GM18498 (cell line): ENCODE measurements around the gene XYLT1.

ENCODE experiments used
- ATAC-seq: cut with Tn5 transposase; IDR thresholded peaks from one replicate; pipeline ENCODE4 v1.9.1; 2021; ENCODE audit warnings: mild to moderate bottlenecking, moderate library complexity; ENCODE audit not compliant: unreplicated experiment

XYLT1 gene

DNA sequence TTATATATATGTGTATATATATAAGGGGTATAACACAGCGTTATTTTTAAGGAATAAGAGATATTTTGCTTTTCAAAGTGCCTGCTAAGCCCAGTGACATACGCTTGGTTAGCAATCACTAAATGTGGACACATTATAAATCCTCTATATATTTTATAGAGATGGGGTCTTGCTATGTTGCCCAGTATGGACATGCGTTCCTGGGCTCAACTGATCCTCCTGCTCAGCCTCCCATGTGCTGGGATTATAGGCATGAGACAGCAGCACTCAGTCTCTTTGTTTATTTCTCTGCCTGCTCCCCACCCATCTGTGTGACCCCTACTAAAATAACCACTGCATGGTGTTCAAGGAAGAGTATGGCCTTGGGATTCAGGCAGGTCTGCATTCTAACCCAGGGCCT is 63.4 kb downstream of the XYLT1 start:
- no peak for ATAC-seq

DNA sequence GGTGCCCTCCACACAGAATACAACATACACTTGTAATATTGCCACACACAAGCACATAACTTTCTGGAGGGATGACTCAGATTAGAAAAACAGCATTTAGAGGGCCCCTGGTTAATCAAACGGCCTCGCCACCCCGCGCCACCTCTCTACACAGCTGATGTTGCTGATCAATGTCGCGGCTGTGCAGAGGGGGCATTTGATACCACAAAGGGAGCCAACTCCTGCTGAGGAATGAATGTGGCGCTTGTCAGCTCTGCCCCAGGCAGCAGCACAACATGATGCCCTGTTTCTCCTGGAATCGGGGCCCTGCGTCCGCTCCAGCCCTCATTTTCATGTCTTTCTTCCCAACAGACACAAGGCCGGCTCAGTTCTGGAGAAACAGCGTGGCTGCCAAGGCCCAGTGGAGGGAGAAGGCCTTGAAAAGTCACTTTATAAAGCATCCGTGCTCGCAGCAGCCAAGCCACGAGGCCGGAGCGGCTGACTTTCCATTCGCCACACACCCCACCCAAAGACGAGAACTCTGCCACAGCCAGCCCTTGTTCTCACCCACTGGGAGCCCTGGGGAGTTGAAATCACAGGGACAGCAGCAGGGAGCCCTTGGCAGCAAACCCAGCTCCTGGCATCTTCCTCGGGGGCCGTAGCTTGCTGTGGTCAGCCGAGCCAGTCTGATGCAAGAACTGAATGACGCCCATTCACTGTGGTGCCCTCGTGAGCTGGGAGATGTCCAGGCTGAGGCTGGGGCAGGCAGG is 65.6 kb downstream of the XYLT1 start:
- no peak for ATAC-seq

DNA sequence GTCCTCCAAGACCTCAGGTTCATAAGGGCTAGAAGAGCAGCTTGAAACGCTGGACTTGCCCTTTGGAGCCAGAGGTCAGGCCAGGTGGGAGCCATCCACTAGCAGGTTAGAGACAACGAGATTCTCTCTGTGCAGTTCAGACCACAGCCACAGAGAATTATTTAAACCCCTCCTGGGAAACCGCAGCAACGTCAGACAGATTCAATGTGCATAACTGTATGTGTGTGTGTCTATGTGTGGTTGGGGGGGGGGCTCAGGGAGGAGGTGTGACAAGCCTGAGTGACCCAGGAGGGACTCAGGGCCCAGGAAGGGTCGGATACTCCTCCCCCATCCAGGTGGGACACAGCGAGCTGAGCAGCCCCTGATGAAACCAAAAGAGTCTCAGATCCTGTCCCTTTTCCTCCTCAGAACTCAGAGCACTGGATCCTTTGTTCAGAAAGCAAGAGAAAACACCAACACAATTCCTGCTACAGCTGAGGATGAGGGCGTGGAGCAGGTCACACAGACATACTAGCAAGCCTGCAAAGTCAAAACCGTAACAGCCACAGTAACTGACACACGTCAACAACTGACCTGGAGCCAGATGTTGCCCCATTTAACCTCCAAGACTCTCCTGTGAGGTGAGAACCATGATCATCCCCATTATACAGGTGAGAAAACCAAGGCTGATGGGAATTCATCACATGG is 66.8 kb downstream of the XYLT1 start:
- no peak for ATAC-seq

DNA sequence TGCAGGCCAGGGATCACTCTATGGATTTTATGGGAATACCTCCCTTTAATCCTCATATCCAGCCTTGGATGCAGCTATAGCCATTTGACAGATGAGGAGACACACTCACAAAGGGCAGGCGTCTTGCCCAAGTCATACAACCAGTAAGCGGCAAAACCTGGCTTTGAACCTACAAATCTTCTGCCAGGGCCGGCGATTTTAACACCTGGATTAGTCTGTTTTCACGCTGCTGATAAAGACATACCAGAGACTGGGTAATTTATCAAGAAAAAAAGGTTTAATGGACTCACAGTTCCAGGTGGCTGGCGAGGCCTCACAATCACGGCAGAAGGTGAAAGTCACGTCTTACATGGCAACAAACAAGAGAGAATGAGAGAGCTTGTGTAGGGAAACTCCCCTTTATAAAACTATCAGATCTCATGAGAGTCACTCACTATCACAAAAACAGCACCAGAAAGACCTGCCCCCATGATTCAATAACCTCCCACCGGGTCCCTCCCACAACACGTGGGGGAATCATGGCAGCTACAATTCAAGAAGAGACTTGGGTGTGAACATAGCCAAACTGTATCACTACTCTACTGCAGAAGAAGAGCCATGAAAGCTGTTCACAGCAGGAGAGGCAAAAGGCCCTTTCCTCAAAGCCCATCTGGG is 67.5 kb downstream of the XYLT1 start:
- no peak for ATAC-seq

DNA sequence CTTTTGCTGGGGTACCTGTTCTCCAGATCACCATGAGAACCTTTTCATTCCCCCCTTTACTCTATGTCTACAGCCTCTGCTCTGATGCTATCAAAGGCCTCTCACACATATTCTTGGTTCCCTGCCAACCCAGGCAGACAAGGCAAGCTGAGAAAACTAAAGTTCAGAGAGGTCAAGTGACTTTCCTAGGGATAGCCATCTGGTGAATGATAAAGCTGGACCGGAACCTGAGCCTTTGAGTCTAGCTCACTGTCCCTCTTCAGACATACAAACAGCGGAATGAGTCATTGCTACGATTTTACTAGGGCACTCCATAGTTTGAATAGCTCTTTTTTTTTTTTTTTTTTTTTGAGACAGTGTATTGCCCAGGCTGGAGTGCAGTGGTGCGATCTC is 73.3 kb downstream of the XYLT1 start:
- no peak for ATAC-seq

DNA sequence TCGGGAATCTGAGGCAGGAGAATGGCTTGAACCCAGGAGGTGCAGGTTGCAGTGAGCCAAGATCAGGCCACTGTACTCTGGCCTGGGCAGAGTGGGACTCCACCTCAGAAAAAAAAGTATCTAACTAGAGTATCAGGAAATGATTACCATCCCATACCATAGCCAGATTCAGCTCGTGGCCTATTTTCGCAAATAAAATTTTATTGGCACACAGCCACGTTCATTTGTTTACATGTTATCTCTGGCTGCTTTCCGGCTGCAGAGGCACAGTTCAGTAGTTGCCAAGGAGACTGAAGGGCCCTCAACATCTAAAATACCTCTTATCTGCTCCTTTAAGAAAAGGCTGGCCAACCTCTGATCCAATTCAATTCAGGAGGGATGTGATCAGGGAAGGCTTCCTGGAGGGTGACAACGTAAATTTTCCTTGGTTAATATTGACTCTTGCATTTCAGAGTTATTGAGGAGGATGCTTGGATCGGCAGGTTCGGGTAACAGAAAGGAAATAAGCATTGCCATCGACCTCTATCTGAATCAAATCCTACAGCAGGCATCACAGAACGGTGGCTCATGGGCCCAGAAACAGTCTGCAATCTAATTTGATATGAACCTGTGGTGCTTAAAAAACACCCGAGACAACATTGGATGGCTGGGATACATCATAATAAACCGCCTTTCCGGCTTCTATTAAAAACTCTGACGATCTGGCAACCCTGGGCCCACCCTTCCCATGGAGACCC is 73.8 kb downstream of the XYLT1 start:
- no peak for ATAC-seq

DNA sequence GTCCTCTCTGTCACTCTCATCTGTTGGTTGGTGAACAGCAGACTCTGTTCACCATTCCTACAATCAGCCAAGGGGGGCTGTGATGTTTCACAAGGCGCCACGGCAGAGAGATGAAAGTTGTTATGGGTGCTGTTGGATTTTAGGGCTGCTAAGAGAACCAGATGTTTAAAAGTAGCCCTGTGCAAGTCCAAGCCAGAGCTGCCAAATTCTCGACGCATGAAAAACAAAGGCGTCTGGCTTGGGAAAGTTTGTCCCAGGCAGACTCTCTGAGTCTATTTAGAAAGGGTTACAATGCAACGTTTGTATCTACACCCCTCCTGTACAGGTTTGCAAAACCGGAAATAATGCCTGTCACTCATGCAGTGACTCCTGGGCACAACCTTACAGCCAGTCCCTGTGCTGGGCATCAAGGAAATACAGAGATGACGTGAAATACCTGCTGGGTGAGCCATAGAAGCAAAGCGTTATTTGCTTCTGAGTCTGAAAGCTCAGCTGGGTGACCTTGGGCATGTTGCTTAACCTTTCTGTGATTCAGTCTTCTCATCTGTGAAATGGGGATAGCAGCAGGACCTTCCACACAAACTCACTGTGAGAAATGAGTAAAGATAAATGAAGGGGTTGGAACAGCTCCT is 74.8 kb downstream of the XYLT1 start:
- ATAC-seq: no peak

DNA sequence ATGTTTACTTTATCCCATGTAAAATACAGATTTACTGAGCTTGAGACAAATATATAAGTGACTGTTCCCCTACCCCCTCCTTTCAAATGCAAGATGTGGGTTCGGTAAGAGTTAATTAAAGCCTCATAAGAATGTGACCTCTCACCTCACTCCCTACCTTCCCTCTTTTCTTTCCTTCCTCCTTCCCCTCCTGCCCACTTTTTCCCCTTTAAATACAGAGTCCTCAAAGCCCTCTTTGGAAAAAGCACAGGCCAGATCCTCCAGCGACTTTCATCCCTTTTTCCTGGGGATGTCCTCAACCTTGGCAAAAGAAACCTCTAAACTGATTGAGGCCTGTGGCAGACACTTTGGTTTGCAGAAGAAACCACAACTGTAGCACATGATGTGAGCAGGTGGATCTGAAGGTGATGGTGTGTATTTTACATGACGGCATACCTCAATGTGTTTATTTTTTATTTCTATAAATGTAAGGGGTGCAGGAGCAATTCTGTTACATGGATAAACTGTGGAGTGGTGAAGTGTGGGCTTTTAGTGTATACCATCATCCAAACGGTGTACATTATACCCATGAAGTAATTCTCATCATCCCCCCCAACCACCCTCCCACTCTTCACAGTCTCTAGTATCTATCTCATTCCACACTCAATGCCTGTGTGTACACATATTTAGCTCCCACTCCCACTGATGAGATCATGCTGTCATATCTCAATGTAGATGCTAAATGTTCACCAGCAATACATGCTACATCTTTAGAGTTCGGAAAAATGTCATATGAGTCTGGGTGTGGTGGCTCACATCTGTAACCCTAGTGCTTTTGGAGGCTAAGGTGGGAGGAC is 77.7 kb downstream of the XYLT1 start:
- ATAC-seq: no peak

DNA sequence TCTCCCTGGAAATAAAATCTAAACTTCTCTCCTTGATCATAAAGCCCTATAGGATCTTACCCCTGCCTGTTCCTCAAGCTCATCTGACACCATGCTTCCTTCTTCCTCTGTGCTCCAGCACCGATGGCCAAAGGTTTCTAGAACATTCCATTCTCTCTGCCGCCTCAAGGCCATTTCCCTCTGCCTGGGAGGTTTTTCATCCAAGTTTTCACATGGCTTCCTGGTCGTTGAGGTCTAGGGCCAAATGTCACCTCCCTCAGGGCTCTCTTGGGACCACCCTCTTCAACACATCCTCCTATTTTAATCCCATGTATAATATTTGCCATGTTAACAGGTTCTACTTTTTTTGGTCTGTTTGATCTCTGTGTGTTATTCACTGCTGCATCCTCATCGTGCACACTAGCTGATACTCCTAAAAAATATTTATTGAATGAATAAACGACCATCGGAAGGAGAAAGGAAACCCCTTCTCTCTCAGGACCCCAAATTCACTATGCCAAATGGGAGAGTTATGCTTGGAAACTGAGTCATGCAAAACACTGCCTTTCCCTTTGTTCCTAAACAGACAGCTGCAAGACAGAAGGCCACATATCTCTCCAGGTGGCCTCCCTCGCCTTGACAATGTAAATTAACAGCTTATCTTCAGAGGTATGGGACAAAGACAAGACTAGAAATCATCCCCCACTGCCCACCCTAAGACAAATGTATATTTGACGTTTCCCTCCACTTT is 78.5 kb downstream of the XYLT1 start:
- no peak for ATAC-seq

DNA sequence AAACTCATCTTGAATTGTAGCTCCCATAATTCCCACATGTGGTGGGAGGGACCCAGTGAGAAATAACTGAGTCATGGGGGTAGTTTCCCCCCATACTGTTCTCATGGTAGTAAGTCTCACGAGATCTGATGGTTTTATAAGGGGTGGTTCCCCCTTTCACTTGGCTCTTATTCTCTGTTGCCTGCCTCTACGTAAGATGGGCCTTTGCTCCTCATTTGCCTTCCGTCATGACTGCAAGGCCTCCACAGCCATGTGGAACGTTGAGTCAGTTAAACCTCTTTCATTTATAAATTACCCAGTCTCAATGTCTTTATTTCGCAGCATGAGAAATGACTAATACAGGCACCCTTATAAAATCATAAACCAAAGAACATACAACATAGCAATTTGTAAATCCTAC is 79.0 kb downstream of the XYLT1 start:
- no peak for ATAC-seq

DNA sequence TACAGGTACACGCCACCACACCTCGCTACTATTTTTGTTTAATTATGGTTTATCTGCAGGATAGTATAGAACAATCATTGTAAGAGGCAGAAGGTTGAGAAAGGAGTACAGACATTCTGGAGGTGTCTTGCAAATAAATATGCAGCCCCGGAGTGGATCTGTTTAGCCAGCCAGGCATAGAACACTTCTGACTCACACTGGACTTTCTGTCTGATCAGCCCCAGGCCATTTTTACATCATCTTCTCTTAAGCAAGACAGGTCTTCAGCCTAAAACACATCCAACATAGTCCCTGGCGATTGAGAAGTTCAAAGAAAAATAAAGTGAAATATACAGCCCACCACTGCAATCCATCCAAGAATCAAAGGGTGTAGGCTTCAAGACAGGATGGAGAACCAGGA is 81.4 kb downstream of the XYLT1 start:
- ATAC-seq: no peak

DNA sequence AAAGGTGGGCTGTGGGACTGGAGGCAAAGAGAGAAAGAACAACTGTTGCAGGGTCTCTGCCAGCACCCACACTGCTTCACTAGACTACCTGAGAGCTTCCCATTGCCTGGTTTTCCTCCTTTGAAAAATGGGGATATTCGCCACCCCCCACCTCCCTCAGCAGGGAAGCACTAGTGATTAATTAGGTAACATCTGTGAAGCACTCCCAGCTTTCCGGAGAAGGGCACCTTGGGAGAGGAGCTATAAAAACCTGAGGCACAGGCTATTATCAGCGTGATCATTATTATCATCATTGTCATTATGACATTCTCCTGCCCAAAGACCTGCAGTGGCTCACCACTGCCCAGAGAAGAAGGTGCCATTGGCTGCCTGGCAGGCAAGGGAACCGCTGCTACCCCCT is 83.5 kb downstream of the XYLT1 start:
- no peak for ATAC-seq

DNA sequence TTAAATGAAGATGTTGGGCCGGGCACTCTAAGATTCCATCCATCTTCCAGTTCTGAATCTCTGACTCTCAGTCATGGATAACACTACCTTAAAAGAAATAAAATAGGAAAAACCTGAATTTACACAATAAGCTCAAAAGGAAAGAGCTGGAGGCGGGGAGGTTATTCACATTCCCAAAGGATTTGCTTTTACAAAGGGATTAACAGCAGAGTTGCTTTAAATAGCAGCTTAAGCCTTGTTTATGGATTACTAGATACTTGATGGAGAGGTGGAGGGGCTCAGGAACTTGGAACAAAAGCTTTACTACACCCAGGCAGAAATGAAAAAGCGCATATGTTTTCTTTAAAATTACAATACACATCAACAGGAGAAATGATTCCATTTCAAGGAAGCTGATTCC is 84.5 kb downstream of the XYLT1 start:
- ATAC-seq: no peak

DNA sequence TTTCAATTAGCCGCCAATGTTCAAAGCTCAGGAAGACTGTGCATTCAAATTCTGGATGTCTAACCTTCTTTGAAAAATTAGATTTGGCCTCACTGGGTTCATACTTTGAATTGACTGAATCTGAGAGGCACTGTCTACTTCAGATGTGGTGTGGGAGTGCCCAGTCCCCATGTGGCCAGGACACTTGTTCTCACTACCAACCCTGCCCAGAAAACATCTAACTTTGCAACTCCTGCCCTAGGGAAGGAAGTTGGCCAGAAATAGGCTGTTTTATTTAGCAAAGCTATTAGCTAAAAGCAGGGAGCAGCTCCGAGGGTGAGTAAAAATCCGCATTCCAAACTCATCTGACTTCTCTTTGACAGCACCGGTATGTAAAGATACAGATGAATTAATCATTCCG is 86.3 kb downstream of the XYLT1 start:
- ATAC-seq: no peak

DNA sequence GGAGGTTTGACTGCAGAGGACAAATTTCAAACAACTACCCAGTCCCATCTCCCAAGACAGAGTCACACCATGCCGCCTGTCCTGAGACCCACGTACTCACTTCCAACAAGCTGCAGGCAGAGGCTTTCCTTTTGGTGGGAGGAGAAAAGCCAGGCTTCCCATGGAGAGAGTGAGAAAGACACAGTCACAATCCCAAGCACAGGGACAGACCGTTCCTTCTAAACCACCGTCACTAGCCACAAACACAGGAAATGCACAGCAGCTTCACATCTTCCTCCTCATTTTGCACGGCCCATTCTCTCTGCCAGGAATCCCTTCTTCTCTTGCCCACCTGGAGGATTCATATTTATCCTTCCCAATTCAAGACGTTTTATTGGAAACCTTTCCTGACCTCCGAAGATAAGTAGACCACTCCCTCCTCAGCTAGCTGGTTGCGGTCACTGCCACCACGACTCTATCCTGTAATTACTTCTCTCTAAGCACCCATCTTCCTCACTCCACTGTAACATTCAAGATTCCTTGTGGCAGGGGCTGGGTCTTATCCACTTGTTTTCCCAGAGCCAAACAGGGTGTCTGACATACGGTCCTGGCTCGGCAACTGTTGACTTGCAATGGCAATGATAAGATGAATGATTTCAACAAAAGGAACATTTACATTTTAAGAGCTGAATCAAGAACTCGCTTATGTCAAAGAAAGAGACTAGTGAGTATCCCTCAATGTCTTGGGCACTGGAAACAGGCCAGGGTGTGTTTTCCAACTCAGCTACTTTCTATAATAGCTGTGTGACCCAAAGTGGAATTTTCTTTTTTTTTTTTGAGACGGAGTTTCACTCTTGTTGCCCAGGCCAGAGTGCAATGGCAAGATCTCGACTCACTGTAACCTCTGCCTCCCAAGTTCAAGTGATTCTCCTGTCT is 87.6 kb downstream of the XYLT1 start:
- ATAC-seq: no peak

DNA sequence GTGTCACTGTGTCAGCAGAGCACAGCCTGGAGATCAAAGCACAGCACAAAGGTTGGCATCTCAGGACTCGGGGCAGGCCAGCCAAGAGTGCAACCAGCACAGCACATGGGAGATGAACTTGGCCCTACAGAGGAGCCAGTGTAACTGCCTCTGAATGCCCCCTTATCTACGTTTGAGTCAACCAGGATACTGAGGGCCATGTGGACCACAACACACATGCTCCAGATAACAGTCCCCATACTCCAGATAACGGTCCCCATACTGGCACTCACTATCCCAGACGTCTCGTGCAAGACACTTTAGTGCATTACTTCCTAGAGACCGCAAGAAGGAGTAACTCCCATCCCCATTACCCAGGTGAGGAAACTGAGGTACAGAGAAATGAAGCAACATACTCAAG is 88.2 kb downstream of the XYLT1 start:
- ATAC-seq: no peak

DNA sequence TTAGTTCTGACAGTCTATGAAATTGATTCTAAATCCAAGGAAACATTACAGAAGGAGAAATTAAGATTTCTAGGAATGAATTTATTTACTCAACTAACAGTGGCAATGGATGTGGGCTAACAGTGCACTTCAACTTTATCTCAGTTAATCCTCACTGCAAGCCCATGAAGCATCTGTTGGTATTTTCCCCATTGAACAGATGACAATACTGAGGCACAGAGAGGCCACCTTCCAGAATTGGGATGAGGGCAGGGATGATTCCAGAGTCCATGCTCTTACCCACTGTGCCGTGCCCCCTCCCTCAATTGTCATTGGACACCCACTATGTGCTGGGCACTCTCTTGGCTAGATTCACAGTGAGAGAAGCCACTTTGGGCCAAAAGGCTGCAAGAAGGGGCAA is 89.0 kb downstream of the XYLT1 start:
- ATAC-seq: no peak

DNA sequence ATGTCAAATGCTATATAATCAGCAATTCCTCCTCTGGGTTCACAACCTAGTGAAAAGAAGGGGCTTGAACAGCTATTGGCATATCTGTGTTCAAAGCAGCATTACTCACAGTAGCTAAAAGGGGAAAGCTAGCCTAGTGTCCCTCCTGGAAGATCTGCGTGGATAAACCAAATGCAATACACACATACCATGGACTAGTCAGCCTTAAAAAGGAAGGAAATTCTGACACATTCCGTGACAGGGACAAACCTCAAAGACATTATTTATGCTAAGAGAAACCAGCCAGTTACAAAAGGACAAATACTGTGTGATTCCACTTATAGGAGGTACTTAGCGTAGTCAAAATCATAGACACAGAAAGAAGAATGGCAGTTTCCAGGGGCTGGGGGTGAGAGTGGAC is 90.1 kb downstream of the XYLT1 start:
- ATAC-seq: no peak
